Measurements from ENCODE around the gene TSEN54.

Gene TSEN54

GRCh38 chr17:75487351-75488070 is 28.8 kb upstream of the TSEN54 start:
- Histone ChIP-seq H3K27ac (peak overlapping the region; percentile 55), H3K79me2 (peaks cover 6% of the 10 kb centered on the region), H2AFZ (no peak overlapping the region), H3K4me1 (no peaks in the 10 kb centered on the region), H3K9ac (no peak overlapping the region), H3K9me3 (ENCODE audit: control insufficient read depth, low read length) (no peaks in the 10 kb centered on the region), H3K27me3 (ENCODE audit: control insufficient read depth, insufficient read depth, low read length) (no peaks in the 10 kb centered on the region), H3K4me2 (ENCODE audit: low read length) (no peak overlapping the region), H3K4me3 (ENCODE audit: low read depth, low read length) (no peak overlapping the region), H3K36me3 (ENCODE audit: control insufficient read depth, insufficient read depth, low read length) (no peaks in the 10 kb centered on the region)
- TF ChIP-seq CTCF (IDR thresholded peaks at IDR 0.05), result no peak

- H3K27ac ChIP-seq, result no peak overlapping the region
- H2AFZ ChIP-seq, result no peak overlapping the region
- TF ChIP-seq CTCF (IDR thresholded peaks at IDR 0.05), result no peak
- H3K27me3 ChIP-seq (ENCODE audit: control insufficient read depth, insufficient read depth, low read length), result no peaks in the 10 kb centered on the region
- H3K79me2 ChIP-seq, result peaks cover 6% of the 10 kb centered on the region
- no peaks in the 10 kb centered on the region for H3K4me1 ChIP-seq
- H3K4me3 ChIP-seq (ENCODE audit: low read depth, low read length), result no peak overlapping the region
- no peak overlapping the region for H3K9ac ChIP-seq
- H3K36me3 ChIP-seq (ENCODE audit: control insufficient read depth, insufficient read depth, low read length), result no peaks in the 10 kb centered on the region
- H3K9me3 ChIP-seq (ENCODE audit: control insufficient read depth, low read length), result no peaks in the 10 kb centered on the region
- no peak overlapping the region for H3K4me2 ChIP-seq (ENCODE audit: low read length)
Measured at GRCh38 chr17:75488693-75489510, 27.4 kb upstream of the TSEN54 start.

- Histone ChIP-seq H3K4me2 (ENCODE audit: low read length) (no peak overlapping the region), H3K27ac (no peak overlapping the region), H3K9me3 (ENCODE audit: control insufficient read depth, low read length) (no peaks in the 10 kb centered on the region), H3K79me2 (peaks cover 6% of the 10 kb centered on the region), H3K27me3 (ENCODE audit: control insufficient read depth, insufficient read depth, low read length) (no peaks in the 10 kb centered on the region), H2AFZ (no peak overlapping the region), H3K4me1 (no peaks in the 10 kb centered on the region), H3K4me3 (ENCODE audit: low read depth, low read length) (no peak overlapping the region), H3K9ac (no peak overlapping the region), H3K36me3 (ENCODE audit: control insufficient read depth, insufficient read depth, low read length) (no peaks in the 10 kb centered on the region)
- no peak for TF ChIP-seq CTCF (IDR thresholded peaks at IDR 0.05)
Measured at GRCh38 chr17:75489511-75489955, 26.8 kb upstream of the TSEN54 start.

- Histone ChIP-seq H3K9me3 (ENCODE audit: control insufficient read depth, low read length) (no peaks in the 10 kb centered on the region), H3K27ac (peak overlapping the region; percentile 9), H3K27me3 (ENCODE audit: control insufficient read depth, insufficient read depth, low read length) (no peaks in the 10 kb centered on the region), H3K4me3 (ENCODE audit: low read depth, low read length) (no peak overlapping the region), H3K4me2 (ENCODE audit: low read length) (no peak overlapping the region), H3K36me3 (ENCODE audit: control insufficient read depth, insufficient read depth, low read length) (no peaks in the 10 kb centered on the region), H3K4me1 (no peaks in the 10 kb centered on the region), H3K9ac (no peak overlapping the region), H2AFZ (no peak overlapping the region), H3K79me2 (peaks cover under 1% of the 10 kb centered on the region)
- no peak for TF ChIP-seq CTCF (IDR thresholded peaks at IDR 0.05)
Measured at GRCh38 chr17:75490173-75490743, 26.1 kb upstream of the TSEN54 start.
